Astrocyte of the hippocampus (primary cell): ENCODE measurements around the gene KLF6.
"Not testable (repeated sequence)": the region's sequence is repeated elsewhere in the genome, so short reads cannot be mapped to it uniquely, and the experiment has no call there.

Experiments used
- DNase-seq: peaks from one replicate; pipeline ENCODE4 v3.0.0; 2011; ENCODE audit warnings: low read depth, low spot score

KLF6 gene

DNA sequence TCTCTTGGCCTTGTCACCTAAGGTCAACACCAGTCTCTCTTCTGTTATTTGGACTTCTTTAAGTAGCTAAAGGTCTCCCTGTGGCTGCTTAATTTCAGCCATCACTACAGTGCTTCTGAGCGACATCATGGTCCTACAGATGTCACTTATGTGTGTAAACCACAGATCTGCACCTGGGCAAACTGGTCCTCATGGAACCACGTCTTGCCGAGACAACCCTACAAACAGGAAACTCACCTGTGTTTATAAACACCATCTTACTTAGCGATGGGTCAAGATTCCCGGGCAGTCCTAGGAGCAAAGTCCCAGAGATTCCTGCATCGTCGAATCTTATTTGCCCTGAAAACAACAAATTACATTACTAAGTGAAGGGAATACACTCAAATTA, 27.8 kb downstream of the KLF6 start:
- no peak for DNase-seq

GRCh38 chr10:3756360-3756740, 28.7 kb downstream of the KLF6 start:
- no peak for DNase-seq

DNA sequence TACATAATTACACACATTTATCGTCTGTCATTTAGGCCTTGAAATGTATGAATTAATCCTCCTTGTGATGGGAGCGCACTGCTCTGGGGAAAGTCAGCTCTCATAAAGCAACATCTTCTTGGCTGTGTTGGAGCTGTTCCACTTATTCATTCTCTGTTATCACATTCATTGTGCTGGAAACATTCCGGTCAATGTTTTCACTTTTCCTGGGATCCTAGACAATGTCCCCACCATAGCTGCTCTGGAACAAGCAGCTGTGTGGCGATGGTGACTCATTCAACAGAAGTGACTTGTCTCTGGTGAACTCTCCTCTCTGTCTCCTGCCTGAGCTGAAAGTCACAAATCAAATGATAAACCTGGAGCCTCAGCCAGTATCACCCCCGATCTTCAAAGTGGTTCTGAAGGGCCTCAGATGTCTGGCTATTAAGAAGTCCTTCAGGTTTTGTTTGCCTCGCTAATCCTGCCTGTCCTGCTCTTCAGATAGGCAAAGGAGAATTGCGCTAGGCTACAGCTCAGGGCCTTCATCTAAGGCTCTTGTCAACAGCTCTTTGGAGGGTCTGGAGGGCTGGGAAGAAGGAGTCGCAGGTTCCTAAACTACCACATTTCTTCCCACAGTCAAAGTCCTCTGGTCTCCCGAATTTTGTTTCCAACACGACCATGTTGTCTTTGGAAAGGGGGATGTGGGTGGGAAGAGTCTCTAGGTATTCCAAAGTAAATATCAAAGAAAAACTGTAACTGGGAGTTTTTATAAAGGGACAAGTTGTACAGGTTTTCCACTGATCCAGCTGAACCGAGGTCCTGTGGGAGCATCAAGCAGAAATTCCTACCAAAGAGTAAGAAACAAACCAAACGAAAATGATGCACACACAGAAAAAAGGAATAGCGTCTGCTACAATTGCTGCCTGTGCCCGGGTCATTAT, 29.3 kb downstream of the KLF6 start:
- DNase-seq, result peak; percentile 74

GRCh38 chr10:3754727-3755439, 30.1 kb downstream of the KLF6 start:
- peak; percentile 83 for DNase-seq

- no peak for DNase-seq
Measured at GRCh38 chr10:3750854-3751253, 34.2 kb downstream of the KLF6 start.

DNA sequence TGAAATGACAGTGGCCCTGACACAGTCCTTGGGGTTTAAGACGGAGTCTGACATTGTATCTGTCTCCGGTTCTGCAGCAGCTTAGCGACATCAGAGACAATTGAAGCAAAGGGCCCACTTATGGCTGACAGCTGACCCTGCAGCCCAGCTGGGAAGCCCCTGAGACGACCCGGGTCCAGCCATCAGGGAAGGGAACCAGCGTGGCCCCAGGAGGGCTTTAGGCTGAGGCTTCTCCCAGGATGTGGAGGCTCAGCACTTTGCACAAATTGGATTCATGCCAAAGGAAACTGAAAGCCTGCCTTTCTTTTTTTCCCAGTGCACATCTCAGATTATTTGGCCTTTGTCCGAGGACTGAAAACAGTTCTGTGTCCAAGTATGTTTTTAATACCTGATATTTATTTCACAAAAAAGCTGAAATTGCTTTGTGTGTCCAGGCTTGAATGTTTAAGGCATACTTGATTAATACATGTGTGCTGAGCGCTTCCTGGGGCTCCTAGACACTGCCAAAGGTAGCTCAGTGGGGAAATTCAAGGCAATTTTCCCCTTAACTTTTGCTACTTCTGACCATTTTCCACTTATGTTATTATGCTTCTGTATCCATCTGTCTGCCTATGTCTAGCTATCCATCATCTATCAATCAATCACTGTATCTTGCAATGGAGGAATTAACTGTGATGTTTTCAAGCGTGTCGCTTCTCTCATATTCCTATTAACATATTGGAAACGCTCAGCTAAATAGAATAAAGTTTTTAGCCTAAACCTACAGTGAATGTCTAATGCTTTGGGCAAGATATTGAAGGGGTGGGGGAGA, 34.8 kb downstream of the KLF6 start:
- no peak for DNase-seq

DNA sequence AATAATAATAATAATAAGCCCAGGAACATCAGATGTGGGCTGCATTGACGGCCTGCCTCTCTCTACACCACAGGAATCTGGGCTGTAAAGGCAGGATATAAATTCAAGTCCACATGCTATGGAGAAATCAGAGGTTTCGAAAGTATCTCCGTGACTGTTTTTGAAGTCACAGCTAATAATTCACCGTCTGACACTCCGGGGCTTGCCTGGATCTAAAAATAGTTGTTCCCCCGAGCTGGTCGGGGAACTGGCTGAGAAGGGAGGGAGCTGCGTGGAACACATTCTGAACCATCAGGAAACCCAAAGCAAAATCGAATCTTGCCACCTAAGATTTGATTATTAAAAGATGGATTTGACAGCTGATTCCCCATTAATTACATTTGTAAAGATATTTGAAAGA, 35.4 kb downstream of the KLF6 start:
- DNase-seq, result no peak

DNA sequence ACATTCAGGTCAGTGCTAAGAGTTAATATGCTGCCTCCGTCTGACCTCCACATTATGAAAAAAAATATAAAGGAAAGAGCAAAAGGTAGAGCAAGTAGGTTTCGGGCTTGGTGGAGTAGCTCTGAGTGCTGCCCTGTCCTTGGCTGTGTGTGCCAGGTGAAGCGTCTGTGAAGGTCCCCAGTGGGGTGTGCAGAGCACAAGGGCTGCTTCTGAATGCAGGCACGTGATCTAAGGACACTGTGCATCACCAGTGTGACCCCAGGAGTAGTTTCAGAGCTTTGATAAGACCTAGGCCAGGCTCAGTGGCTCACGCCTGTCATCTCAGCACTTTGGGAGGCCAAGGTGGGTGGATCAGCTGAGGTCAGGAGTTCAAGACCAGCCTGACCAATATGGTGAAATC, 36.0 kb downstream of the KLF6 start:
- no peak for DNase-seq

DNA sequence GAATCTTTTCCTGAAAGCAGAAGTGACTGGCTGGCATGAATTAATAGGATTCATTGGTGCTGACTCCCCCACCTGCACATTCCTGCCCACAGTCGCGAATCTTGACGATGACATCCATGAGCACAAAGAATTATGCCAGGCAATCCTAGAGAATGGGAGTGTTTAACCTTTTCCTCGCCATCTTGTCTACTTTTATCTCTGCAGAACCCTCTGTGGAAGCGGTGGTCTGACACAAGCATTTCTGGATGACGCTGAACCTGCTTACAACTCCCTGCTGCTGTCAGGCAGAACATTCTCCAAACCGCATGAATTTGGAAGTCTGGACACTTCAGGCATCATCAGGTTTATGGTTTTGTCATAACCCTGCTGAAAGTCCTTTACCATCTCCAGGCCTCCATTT, 36.5 kb downstream of the KLF6 start:
- no peak for DNase-seq

GRCh38 chr10:3747984-3748383, 37.0 kb downstream of the KLF6 start:
- no peak for DNase-seq

GRCh38 chr10:3747248-3747960, 37.6 kb downstream of the KLF6 start:
- DNase-seq, result no peak

DNA sequence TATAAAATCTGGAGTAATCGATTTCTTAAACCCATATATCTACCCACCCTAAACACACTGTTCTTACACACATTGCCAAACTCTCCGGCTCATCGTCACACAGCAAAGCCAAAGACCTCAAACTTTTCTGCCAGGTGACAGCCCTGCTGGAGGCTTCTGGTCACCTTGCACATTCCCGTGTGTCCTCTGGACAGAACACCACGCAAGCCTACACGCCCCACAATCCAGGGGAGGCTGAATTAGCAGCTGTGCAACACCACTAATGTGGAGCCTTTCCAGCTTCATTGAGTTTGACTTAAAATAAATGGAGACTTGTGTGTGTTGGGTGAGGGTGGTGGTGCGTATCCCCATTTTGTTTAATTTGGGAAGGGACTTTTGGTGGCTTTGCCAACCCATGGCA, 38.4 kb downstream of the KLF6 start:
- DNase-seq, result no peak

GRCh38 chr10:3745521-3745920, 39.5 kb downstream of the KLF6 start:
- DNase-seq, result no peak

- no peak for DNase-seq
Measured at GRCh38 chr10:3741688-3742461, 43.1 kb downstream of the KLF6 start.

DNA sequence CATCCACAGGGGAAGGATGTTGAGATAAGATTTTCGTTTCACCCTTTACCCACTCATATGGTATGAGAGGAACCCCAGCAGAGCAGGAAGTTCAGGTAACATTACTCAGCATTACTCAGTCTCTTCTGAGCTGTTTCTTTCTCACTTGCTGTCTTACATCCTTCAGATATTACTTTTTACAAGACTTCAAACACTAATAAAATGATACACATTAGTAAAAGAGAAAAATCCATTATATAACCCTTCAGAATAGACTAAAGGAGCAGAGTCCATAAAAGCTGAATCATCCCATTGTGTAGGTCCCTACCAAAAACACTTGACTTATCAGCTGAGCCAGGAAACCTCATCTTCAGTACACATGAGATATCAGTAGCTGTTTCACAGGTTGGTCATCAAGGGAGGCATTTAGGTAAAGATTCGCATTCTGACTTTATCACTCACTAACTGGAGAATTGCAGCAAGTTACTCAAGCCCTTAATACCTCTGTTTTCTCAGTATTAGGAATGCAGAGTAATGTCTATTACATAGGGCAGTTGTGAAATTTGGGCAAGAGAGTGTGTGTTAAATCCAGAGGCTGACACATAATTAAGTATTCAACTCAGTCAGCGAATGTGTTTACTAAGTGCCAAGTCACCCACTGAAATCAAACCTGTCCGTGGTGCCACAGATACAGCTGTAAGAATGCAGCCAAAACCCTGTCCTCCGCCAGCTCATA, 44.7 kb downstream of the KLF6 start:
- DNase-seq, result peak; percentile 36

- DNase-seq, result no peak
Measured at GRCh38 chr10:3738855-3739350, 46.1 kb downstream of the KLF6 start.

DNA sequence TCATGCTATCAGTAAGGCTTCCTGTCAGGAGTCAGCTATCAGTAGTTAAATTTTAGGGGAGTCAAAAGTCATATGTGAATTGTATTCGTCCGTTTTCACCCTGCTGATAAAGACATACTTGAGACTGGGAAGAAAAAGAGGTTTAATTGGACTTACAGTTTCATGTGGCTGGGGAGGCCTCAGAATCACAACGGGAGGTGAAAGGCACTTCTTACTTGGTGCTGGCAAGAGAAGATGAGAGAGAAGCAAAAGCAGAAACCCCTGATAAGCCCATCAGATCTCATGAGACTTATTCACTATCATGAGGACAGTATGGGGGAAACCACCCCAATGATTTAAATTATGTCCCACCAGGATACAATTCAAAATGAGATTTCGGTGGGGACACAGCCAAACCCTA, 47.1 kb downstream of the KLF6 start:
- DNase-seq, result no peak

DNA sequence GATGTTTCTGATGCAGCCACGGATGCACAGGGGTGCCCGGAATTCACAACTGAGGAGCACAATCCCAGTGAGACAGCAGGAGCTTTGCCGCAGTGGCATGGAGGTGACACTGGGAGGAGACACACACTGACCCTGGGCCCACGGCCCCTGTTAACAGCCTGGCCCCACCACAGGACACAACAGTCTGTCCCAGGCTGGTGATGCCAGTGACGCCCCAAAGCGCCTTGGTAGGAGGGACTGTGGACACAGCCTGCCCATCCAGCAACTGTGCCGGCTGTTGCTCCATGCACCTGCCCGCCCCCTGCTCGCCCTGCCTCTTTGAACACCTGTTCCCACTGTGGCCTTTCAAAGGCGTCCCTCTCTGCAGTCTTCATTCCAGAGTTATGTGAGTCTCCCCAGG, 49.8 kb downstream of the KLF6 start:
- no peak for DNase-seq

DNA sequence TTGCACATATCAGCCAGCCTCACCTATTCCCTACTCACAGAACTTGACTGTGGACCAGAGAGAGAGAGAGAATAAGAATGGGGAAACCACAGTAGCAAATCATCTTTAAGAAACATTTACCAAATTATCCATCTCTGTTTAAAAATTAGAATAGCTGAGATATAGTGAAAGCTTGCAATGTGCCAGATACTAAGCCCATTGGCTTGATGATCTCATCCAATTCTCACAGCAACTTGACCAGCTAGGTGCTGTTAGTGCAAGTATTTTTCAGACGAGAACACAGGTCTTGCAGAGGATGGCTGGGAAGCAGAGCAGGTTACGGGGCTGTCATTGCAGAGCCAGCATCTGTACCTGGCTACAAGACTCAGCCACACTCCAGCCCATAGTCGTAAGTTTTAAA, 50.9 kb downstream of the KLF6 start:
- DNase-seq, result no peak

DNA sequence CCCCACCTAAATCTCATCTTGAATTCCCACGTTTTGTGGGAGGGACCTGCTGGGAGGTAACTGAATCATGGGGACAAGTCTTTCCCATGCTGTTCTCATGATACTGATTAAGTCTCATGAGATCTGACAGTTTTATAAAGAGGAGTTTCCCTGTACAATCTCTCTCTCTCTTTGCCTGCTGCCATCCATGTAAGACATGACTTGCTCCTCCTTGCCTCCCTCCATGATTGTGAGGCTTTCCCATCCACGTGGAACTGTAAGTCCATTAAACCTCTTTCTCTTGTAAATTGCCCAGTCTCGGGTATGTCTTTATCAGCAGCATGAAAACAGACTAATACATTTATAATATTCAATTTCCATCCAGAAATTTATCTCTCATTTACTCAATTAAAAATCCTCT, 52.8 kb downstream of the KLF6 start:
- DNase-seq, result not testable (repeated sequence)
